Esophagus (tissue), 2 donors: ENCODE results near the gene TEFM. TPM values are rescaled to one million over a fixed set of nuclear protein-coding genes. Genes with fewer than 3 reads are reported as not detected.
A peak's percentile ranks its signal among the peaks of the same experiment; 100 is the strongest.

Experiments
- H3K27ac ChIP-seq, 2 donors: one replicate each; pipeline ENCODE4 v1.5.1; 2013; ENCODE audit warnings: low read depth in 2 of 2, mild to moderate bottlenecking in 2 of 2, inconsistent platforms in 1 of 2, low read length in 1 of 2, moderate library complexity in 1 of 2
- H3K27me3 ChIP-seq, 2 donors: one replicate each; pipeline ENCODE4 v1.6.1; 2013; ENCODE audit warnings: low read length in 2 of 2, control low read depth in 1 of 2, mild to moderate bottlenecking in 1 of 2; ENCODE audit not compliant: insufficient read depth in 2 of 2, control insufficient read depth in 1 of 2
- H3K36me3 ChIP-seq, 2 donors: one replicate each; pipeline ENCODE4 v1.6.1; 2013; ENCODE audit warnings: low read length in 1 of 2; ENCODE audit not compliant: control insufficient read depth in 2 of 2, insufficient read depth in 2 of 2
- H3K4me1 ChIP-seq, 2 donors: one replicate each; pipeline ENCODE4 v1.6.1; 2013; ENCODE audit warnings: low read length in 1 of 2; ENCODE audit not compliant: control insufficient read depth in 2 of 2, insufficient read depth in 2 of 2
- H3K4me3 ChIP-seq, 2 donors: one replicate each; pipeline ENCODE4 v1.5.1; 2013; ENCODE audit warnings: low read length in 2 of 2, mild to moderate bottlenecking in 2 of 2, low read depth in 1 of 2, moderate library complexity in 1 of 2
- H3K9me3 ChIP-seq, 2 donors: one replicate each; pipeline ENCODE4 v1.6.1; 2013; ENCODE audit warnings: mild to moderate bottlenecking in 2 of 2, low read depth in 1 of 2, low read length in 1 of 2, moderate library complexity in 1 of 2; ENCODE audit not compliant: control insufficient read depth in 2 of 2, insufficient read depth in 1 of 2
- WGBS, 2 donors: extraction: QIAGEN DNeasy Blood & Tissue Kit; methylation state at CpG; one replicate each; pipeline ENCODE4 v1.1.7; 2013; 5-methylcytosine and 5-hydroxymethylcytosine counted together
- polyA plus RNA-seq, 2 donors: library from polyadenylated mRNA; stranded (reverse); fragments of 200-250 nt; gene quantifications; one replicate each; pipeline ENCODE4 v1.2.3, GENCODE V29; 2013
- donor health status: healthy with polysubstance abuse.
- donor health status: Bipolar disorder and iron deficiency.

Gene TEFM
- polyA plus RNA-seq = 1 to 10 TPM; 5.0 to 9.2 TPM

GRCh38 chr17:30906101-30906911, at the start of gene TEFM:
Gene TEFM, minus strand, starts transcription at chr17:30906238. Its CDS starts 40 bp downstream, at chr17:30906198.
- no peaks in the 10 kb centered on the region for H3K4me1 ChIP-seq
- 0 to 1% methylated on average over 47 of the region's 47 CpGs for WGBS, 2 donors
- no peaks in the 10 kb centered on the region for H3K36me3 ChIP-seq
- no peaks in the 10 kb centered on the region for H3K27me3 ChIP-seq
- H3K9me3 ChIP-seq = no peaks in the 10 kb centered on the region
- H3K4me3 ChIP-seq = peak within 1 kb of the TSS; percentile 85 to 99
- peak within 1 kb of the TSS; percentile 88 to 96 for H3K27ac ChIP-seq

- no peaks in the 10 kb centered on the region for H3K27me3 ChIP-seq
- WGBS, 2 donors = 85 to 88% methylated on average over 6 of the region's 6 CpGs
- H3K27ac ChIP-seq = no peak overlapping the region
- H3K9me3 ChIP-seq = no peaks in the 10 kb centered on the region
- no peak overlapping the region for H3K4me3 ChIP-seq
- H3K4me1 ChIP-seq = no peaks in the 10 kb centered on the region
- no peaks in the 10 kb centered on the region for H3K36me3 ChIP-seq
Observed at GRCh38 chr17:30954046-30954830, 48.2 kb upstream of the TEFM start.

GRCh38 chr17:30952638-30953393, 46.8 kb upstream of the TEFM start:
- Histone ChIP-seq H3K4me1 (no peaks in the 10 kb centered on the region), H3K27ac (no peak overlapping the region), H3K36me3 (no peaks in the 10 kb centered on the region), H3K4me3 (no peak overlapping the region), H3K27me3 (no peaks in the 10 kb centered on the region), H3K9me3 (no peaks in the 10 kb centered on the region)
- 79 to 81% methylated on average over 9 of the region's 9 CpGs for WGBS, 2 donors

GRCh38 chr17:30950669-30951399, 44.8 kb upstream of the TEFM start:
- H3K27ac ChIP-seq = peak overlapping the region in 1 of 2 donors; percentile 15
- no peaks in the 10 kb centered on the region for H3K36me3 ChIP-seq
- WGBS, 2 donors = 62 to 66% methylated on average over 9 of the region's 9 CpGs
- H3K9me3 ChIP-seq = no peaks in the 10 kb centered on the region
- no peaks in the 10 kb centered on the region for H3K4me1 ChIP-seq
- no peak overlapping the region for H3K4me3 ChIP-seq
- no peaks in the 10 kb centered on the region for H3K27me3 ChIP-seq

- Histone ChIP-seq H3K27me3 (no peaks in the 10 kb centered on the region), H3K36me3 (no peaks in the 10 kb centered on the region), H3K4me3 (no peak overlapping the region), H3K9me3 (no peaks in the 10 kb centered on the region), H3K4me1 (no peaks in the 10 kb centered on the region), H3K27ac (no peak overlapping the region)
- WGBS, 2 donors = 86 to 96% methylated on average over 5 of the region's 5 CpGs
Observed at GRCh38 chr17:30950189-30950588, 44.2 kb upstream of the TEFM start.

GRCh38 chr17:30947796-30948195, 41.8 kb upstream of the TEFM start:
- Histone ChIP-seq H3K27me3 (no peaks in the 10 kb centered on the region), H3K9me3 (no peaks in the 10 kb centered on the region), H3K27ac (no peak overlapping the region), H3K4me1 (no peaks in the 10 kb centered on the region), H3K36me3 (no peaks in the 10 kb centered on the region), H3K4me3 (no peak overlapping the region)
- 94 to 97% methylated on average over 5 of the region's 5 CpGs for WGBS, 2 donors

GRCh38 chr17:30942308-30943079, 36.5 kb upstream of the TEFM start:
- H3K4me1 ChIP-seq = no peaks in the 10 kb centered on the region
- H3K27me3 ChIP-seq = no peaks in the 10 kb centered on the region
- 58 to 62% methylated on average over 4 of the region's 4 CpGs for WGBS, 2 donors
- H3K36me3 ChIP-seq = no peaks in the 10 kb centered on the region
- H3K27ac ChIP-seq = no peak overlapping the region
- no peaks in the 10 kb centered on the region for H3K9me3 ChIP-seq
- no peak overlapping the region for H3K4me3 ChIP-seq

GRCh38 chr17:30939051-30939689, 33.1 kb upstream of the TEFM start:
- H3K4me1 ChIP-seq = no peaks in the 10 kb centered on the region

More at GRCh38 chr17:30939051-30939689, 33.1 kb upstream of the TEFM start:
- Histone ChIP-seq H3K36me3 (no peaks in the 10 kb centered on the region), H3K9me3 (no peaks in the 10 kb centered on the region), H3K4me3 (no peak overlapping the region), H3K27ac (no peak overlapping the region), H3K27me3 (no peaks in the 10 kb centered on the region)
- 81 to 83% methylated on average over 13 of the region's 13 CpGs for WGBS, 2 donors
